Coronary artery (tissue), 2 donors: ENCODE data around the gene MAPK8IP3.
"Not testable (repeated sequence)": the region's sequence is repeated elsewhere in the genome, so short reads cannot be mapped to it uniquely, and the experiment has no call there.

Experiments used
- DNase-seq: peaks from one replicate; pipeline ENCODE4 v3.0.0-alpha.2; 2017; ENCODE audit warnings: low spot score
- H3K27ac ChIP-seq, 2 donors: fragments of 200-600 bp; sonication (generic); one replicate each; pipeline ENCODE4 v1.5.1; 2016 to 2019
- H3K4me3 ChIP-seq: fragments of 200-600 bp; sonication (generic); 2 replicates; pipeline ENCODE4 v1.5.1; 2016; ENCODE audit warnings: mild to moderate bottlenecking, moderate library complexity
- CTCF ChIP-seq: fragments of 200-600 bp; sonication (generic); IDR thresholded peaks from one replicate; pipeline ENCODE4 v1.5.1; 2019; ENCODE audit warnings: antibody characterized with exemption

The MAPK8IP3 gene

GRCh38 chr16:1792836-1793577 is 87.0 kb downstream of the MAPK8IP3 start:
- Histone ChIP-seq H3K4me3 (no peak overlapping the region), H3K27ac (no peak overlapping the region)
- TF ChIP-seq CTCF, result no peak
- DNase-seq, result no peak

- TF ChIP-seq CTCF, result no peak
- no peak within 1 kb of the TSS for H3K4me3 ChIP-seq
- H3K27ac ChIP-seq, result no peak within 1 kb of the TSS
- DNase-seq, result no peak
These were observed 87.7 kb downstream of the MAPK8IP3 start, which contains the start of gene IGFALS for GRCh38 chr16:1793578-1794220. IGFALS (minus strand) TSS chr16:1793705; CDS start chr16:1793652, 53 bp downstream.

- no peak for TF ChIP-seq CTCF
- Histone ChIP-seq H3K27ac (no peak overlapping the region), H3K4me3 (no peak overlapping the region)
- DNase-seq, result no peak
These were observed 88.4 kb downstream of the MAPK8IP3 start for GRCh38 chr16:1794221-1794871.

- H3K4me3 ChIP-seq, result no peak overlapping the region
- no peak for DNase-seq
- no peak overlapping the region for H3K27ac ChIP-seq
- TF ChIP-seq CTCF, result no peak
These were observed 89.1 kb downstream of the MAPK8IP3 start for GRCh38 chr16:1794908-1795666.

- H3K27ac ChIP-seq, DNase-seq, H3K4me3 ChIP-seq: not testable (repeated sequence)
These were observed 93.3 kb downstream of the MAPK8IP3 start for GRCh38 chr16:1799263-1799662.

GRCh38 chr16:1800701-1801100 is 94.7 kb downstream of the MAPK8IP3 start:
- no peak for DNase-seq
- TF ChIP-seq CTCF, result no peak
- Histone ChIP-seq H3K27ac (no peak overlapping the region), H3K4me3 (no peak overlapping the region)

GRCh38 chr16:1807626-1808025 is 101.6 kb downstream of the MAPK8IP3 start:
- DNase-seq, result no peak
- TF ChIP-seq CTCF, result no peak

More at GRCh38 chr16:1807626-1808025, 101.6 kb downstream of the MAPK8IP3 start:
- Histone ChIP-seq H3K4me3 (no peak overlapping the region), H3K27ac (no peak overlapping the region)
